Measurements from ENCODE around the gene PCNT. TPM values are rescaled to one million over a fixed set of nuclear protein-coding genes. Genes with fewer than 3 reads are reported as not detected.
A peak's percentile ranks its signal among the peaks of the same experiment; 100 is the strongest.

The PCNT gene
- total and polyA plus RNA-seq, 7 experiments from 2014 or later = 13.7 to 68.2 (median 54.3) TPM

- H3K4me3 ChIP-seq (ENCODE audit: low read length) = no peak overlapping the region
- no peaks in the 10 kb centered on the region for H3K9me3 ChIP-seq (ENCODE audit: control insufficient read depth in 2 of 3, low read length in 3 of 3)
- DNase-seq = peak in 1 of 9 donors; percentile 6
- no peaks in the 10 kb centered on the region for H3K4me1 ChIP-seq (ENCODE audit: control insufficient read depth in 2 of 2, insufficient read depth in 2 of 2, low read length in 2 of 2)
- CTCF ChIA-PET = no interaction called here
- H3K27ac Mint-ChIP-seq = peak overlapping the region in 1 of 9 donors; percentile 30
- POLR2A ChIA-PET = no interaction called here
- peaks cover 3 to 48% (median 15%) of the 10 kb centered on the region in 5 donors for H3K36me3 Mint-ChIP-seq
- H3K4me3 Mint-ChIP-seq = no peak overlapping the region
- intact Hi-C loops (cut with micrococcal nuclease) = no loop called here
- no peaks in the 10 kb centered on the region for H3K27me3 ChIP-seq (ENCODE audit: control insufficient read depth in 2 of 2, insufficient read depth in 2 of 2, low read length in 2 of 2)
- H3K27me3 Mint-ChIP-seq = no peaks in the 10 kb centered on the region
- H3K36me3 ChIP-seq (ENCODE audit: control insufficient read depth in 2 of 3, insufficient read depth in 3 of 3, low read length in 3 of 3) = peaks cover 0 to 80% (median 4%) of the 10 kb centered on the region in 3 experiments
- no peaks in the 10 kb centered on the region for H3K9me3 Mint-ChIP-seq
- ATAC-seq = no peak
- H3K4me1 Mint-ChIP-seq = no peaks in the 10 kb centered on the region
- no peak overlapping the region for H3K27ac ChIP-seq (ENCODE audit: low read depth, low read length)
Measured at GRCh38 chr21:46355161-46356004, 31.4 kb downstream of the PCNT start.

- Histone ChIP-seq H3K36me3 (ENCODE audit: control insufficient read depth in 2 of 3, insufficient read depth in 3 of 3, low read length in 3 of 3) (peaks cover 0 to 74% (median 4%) of the 10 kb centered on the region in 3 experiments), H3K4me3 (ENCODE audit: low read length) (no peak overlapping the region)
- H3K36me3 Mint-ChIP-seq = peaks cover 0 to 47% (median 18%) of the 10 kb centered on the region in 5 donors
Measured at GRCh38 chr21:46356005-46356338, 32.0 kb downstream of the PCNT start.

DNA sequence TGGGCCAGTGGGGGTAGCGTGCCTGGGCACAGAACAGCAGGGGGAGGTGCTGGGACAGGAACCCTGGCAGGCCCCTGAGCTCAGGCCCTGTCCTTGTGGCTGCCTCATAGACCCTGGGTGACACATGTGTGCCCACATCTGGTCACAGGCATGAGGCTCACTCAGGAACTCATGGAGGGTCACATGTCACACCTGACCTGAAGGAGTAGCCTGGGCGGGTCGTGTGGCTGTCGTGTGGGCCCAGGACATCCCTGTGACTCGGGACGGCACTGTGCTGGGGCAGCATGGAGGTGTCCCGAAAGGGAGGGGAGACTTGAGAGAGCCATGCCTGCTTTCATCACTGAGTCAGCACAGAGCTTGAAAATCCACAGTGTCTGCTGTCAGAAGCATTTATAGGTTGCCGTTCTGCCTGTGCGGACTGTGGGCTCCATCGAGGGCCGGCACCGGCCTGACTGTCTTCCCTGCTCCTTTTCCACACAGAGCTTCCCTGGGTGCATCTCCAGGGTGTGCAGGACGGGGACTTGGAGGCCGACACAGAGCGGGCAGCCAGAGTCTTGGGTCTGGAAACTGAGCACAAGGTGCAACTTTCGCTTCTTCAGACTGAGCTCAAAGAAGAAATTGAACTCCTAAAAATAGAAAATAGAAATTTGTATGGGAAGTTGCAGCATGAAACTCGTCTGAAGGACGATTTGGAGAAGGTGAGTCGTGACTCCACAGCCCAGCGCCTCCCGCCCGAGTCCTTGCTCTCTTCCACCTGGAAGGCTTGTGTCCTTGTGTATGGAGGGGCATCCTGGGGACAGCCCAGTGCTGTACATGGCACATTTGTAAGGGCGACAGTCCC is 32.8 kb downstream of the PCNT start:
- Histone ChIP-seq H3K4me3 (ENCODE audit: low read length) (no peak overlapping the region), H3K27me3 (ENCODE audit: control insufficient read depth in 2 of 2, insufficient read depth in 2 of 2, low read length in 2 of 2) (no peaks in the 10 kb centered on the region), H3K4me1 (ENCODE audit: control insufficient read depth in 2 of 2, insufficient read depth in 2 of 2, low read length in 2 of 2) (no peaks in the 10 kb centered on the region), H3K27ac (ENCODE audit: low read depth, low read length) (no peak overlapping the region), H3K9me3 (ENCODE audit: control insufficient read depth in 2 of 3, low read length in 3 of 3) (no peaks in the 10 kb centered on the region), H3K36me3 (ENCODE audit: control insufficient read depth in 2 of 3, insufficient read depth in 3 of 3, low read length in 3 of 3) (peaks cover 0 to 69% (median 4%) of the 10 kb centered on the region in 3 experiments)
- Mint-ChIP-seq H3K27me3 (no peaks in the 10 kb centered on the region), H3K4me3 (no peak overlapping the region), H3K4me1 (peaks cover 0 to 4% (median 0%) of the 10 kb centered on the region in 7 donors), H3K9me3 (no peaks in the 10 kb centered on the region), H3K27ac (no peak overlapping the region), H3K36me3 (peaks cover 4 to 46% (median 22%) of the 10 kb centered on the region in 5 donors)
- intact Hi-C loops (cut with micrococcal nuclease) = no loop called here
- CTCF ChIA-PET = no interaction called here
- no peak for ATAC-seq
- POLR2A ChIA-PET = interaction anchor here (0.6 kb wide), 1 partner anchor 25 kb away, joined by 4 read pairs; no protein-coding TSS in a partner anchor
- DNase-seq = no peak

More at GRCh38 chr21:46356005-46356338, 32.0 kb downstream of the PCNT start:
- no peaks in the 10 kb centered on the region for H3K9me3 Mint-ChIP-seq
- no peaks in the 10 kb centered on the region for H3K9me3 ChIP-seq (ENCODE audit: control insufficient read depth in 2 of 3, low read length in 3 of 3)
- H3K4me1 ChIP-seq (ENCODE audit: control insufficient read depth in 2 of 2, insufficient read depth in 2 of 2, low read length in 2 of 2) = no peaks in the 10 kb centered on the region
- intact Hi-C loops (cut with micrococcal nuclease) = no loop called here
- POLR2A ChIA-PET = no interaction called here
- H3K4me1 Mint-ChIP-seq = no peaks in the 10 kb centered on the region
- no peak overlapping the region for H3K27ac ChIP-seq (ENCODE audit: low read depth, low read length)
- no peak overlapping the region for H3K27ac Mint-ChIP-seq
- no peaks in the 10 kb centered on the region for H3K27me3 Mint-ChIP-seq
- DNase-seq (no peak), ATAC-seq (no peak)
- no peak overlapping the region for H3K4me3 Mint-ChIP-seq
- H3K27me3 ChIP-seq (ENCODE audit: control insufficient read depth in 2 of 2, insufficient read depth in 2 of 2, low read length in 2 of 2) = no peaks in the 10 kb centered on the region
- CTCF ChIA-PET = no interaction called here

DNA sequence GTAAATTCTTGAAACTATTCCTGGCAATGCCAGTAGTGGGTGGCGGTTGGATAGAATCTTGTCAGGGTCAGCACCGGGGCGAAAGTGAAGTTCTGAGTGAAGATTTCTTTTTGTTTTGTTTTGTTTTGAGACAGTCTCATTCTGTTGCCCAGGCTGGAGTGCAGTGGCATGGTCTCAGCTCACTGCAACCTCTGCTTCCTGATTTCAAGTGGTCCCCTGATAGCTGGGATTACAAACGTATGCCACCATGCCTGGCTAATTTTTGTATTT is 33.3 kb downstream of the PCNT start:
- H3K27me3 Mint-ChIP-seq = no peaks in the 10 kb centered on the region
- no peaks in the 10 kb centered on the region for H3K27me3 ChIP-seq (ENCODE audit: control insufficient read depth in 2 of 2, insufficient read depth in 2 of 2, low read length in 2 of 2)
- no peaks in the 10 kb centered on the region for H3K9me3 Mint-ChIP-seq
- no peak overlapping the region for H3K4me3 Mint-ChIP-seq
- H3K4me3 ChIP-seq (ENCODE audit: low read length) = no peak overlapping the region
- H3K4me1 Mint-ChIP-seq = peaks cover 0 to 7% (median 0%) of the 10 kb centered on the region in 7 donors
- H3K27ac Mint-ChIP-seq = no peak overlapping the region
- H3K9me3 ChIP-seq (ENCODE audit: control insufficient read depth in 2 of 3, low read length in 3 of 3) = no peaks in the 10 kb centered on the region
- intact Hi-C loops (cut with micrococcal nuclease) = no loop called here
- H3K4me1 ChIP-seq (ENCODE audit: control insufficient read depth in 2 of 2, insufficient read depth in 2 of 2, low read length in 2 of 2) = no peaks in the 10 kb centered on the region
- DNase-seq (no peak), ATAC-seq (no peak)
- H3K36me3 ChIP-seq (ENCODE audit: control insufficient read depth in 2 of 3, insufficient read depth in 3 of 3, low read length in 3 of 3) = peaks cover 0 to 66% (median 4%) of the 10 kb centered on the region in 3 experiments
- no peak overlapping the region for H3K27ac ChIP-seq (ENCODE audit: low read depth, low read length)
- POLR2A ChIA-PET = no interaction called here
- peaks cover 7 to 52% (median 28%) of the 10 kb centered on the region in 5 donors for H3K36me3 Mint-ChIP-seq
- CTCF ChIA-PET = no interaction called here

- DNase-seq (no peak), ATAC-seq (no peak)
- H3K9me3 Mint-ChIP-seq = no peaks in the 10 kb centered on the region
- intact Hi-C loops (cut with micrococcal nuclease) = no loop called here
- no peaks in the 10 kb centered on the region for H3K27me3 Mint-ChIP-seq
- peak overlapping the region in 3 of 9 donors; percentile 25 to 38 (median 33) for H3K27ac Mint-ChIP-seq
- Histone ChIP-seq H3K4me1 (ENCODE audit: control insufficient read depth in 2 of 2, insufficient read depth in 2 of 2, low read length in 2 of 2) (no peaks in the 10 kb centered on the region), H3K27me3 (ENCODE audit: control insufficient read depth in 2 of 2, insufficient read depth in 2 of 2, low read length in 2 of 2) (no peaks in the 10 kb centered on the region), H3K4me3 (ENCODE audit: low read length) (no peak overlapping the region), H3K27ac (ENCODE audit: low read depth, low read length) (no peak overlapping the region), H3K9me3 (ENCODE audit: control insufficient read depth in 2 of 3, low read length in 3 of 3) (no peaks in the 10 kb centered on the region), H3K36me3 (ENCODE audit: control insufficient read depth in 2 of 3, insufficient read depth in 3 of 3, low read length in 3 of 3) (peaks cover 0 to 63% (median 4%) of the 10 kb centered on the region in 3 experiments)
- POLR2A ChIA-PET = interaction anchor here (0.6 kb wide), 1 partner anchor 73 kb away, joined by 4 read pairs; no protein-coding TSS in a partner anchor
- peaks cover 7 to 55% (median 27%) of the 10 kb centered on the region in 5 donors for H3K36me3 Mint-ChIP-seq
- CTCF ChIA-PET = interaction anchor here (0.6 kb wide), 1 partner anchor 14 kb away, joined by 4 read pairs; no protein-coding TSS in a partner anchor
- peaks cover 0 to 9% (median 2%) of the 10 kb centered on the region in 7 donors for H3K4me1 Mint-ChIP-seq
- H3K4me3 Mint-ChIP-seq = no peak overlapping the region
Measured at GRCh38 chr21:46357684-46358425, 33.9 kb downstream of the PCNT start.

- POLR2A ChIA-PET = no interaction called here
- H3K36me3 Mint-ChIP-seq = peaks cover 12 to 55% (median 26%) of the 10 kb centered on the region in 5 donors
Measured at GRCh38 chr21:46361176-46361575, 37.2 kb downstream of the PCNT start.

More at GRCh38 chr21:46361176-46361575, 37.2 kb downstream of the PCNT start:
- no peaks in the 10 kb centered on the region for H3K27me3 Mint-ChIP-seq
- ATAC-seq = no peak
- Histone ChIP-seq H3K9me3 (ENCODE audit: control insufficient read depth in 2 of 3, low read length in 3 of 3) (no peaks in the 10 kb centered on the region), H3K4me1 (ENCODE audit: control insufficient read depth in 2 of 2, insufficient read depth in 2 of 2, low read length in 2 of 2) (no peaks in the 10 kb centered on the region), H3K4me3 (ENCODE audit: low read length) (no peak overlapping the region), H3K36me3 (ENCODE audit: control insufficient read depth in 2 of 3, insufficient read depth in 3 of 3, low read length in 3 of 3) (peaks cover 0 to 56% (median 0%) of the 10 kb centered on the region in 3 experiments), H3K27ac (ENCODE audit: low read depth, low read length) (no peak overlapping the region), H3K27me3 (ENCODE audit: control insufficient read depth in 2 of 2, insufficient read depth in 2 of 2, low read length in 2 of 2) (no peaks in the 10 kb centered on the region)
- H3K27ac Mint-ChIP-seq = no peak overlapping the region
- intact Hi-C loops (cut with micrococcal nuclease) = no loop called here
- H3K9me3 Mint-ChIP-seq = no peaks in the 10 kb centered on the region
- no peak overlapping the region for H3K4me3 Mint-ChIP-seq
- no peak for DNase-seq
- CTCF ChIA-PET = no interaction called here
- peaks cover 0 to 14% (median 3%) of the 10 kb centered on the region in 7 donors for H3K4me1 Mint-ChIP-seq

Measured in naive thymus-derived CD4-positive, alpha-beta T cell (primary cell).